HepG2 (cell line): ENCODE measurements around the gene SLC20A1. TPM values are rescaled to one million over a fixed set of nuclear protein-coding genes. Genes with fewer than 3 reads are reported as not detected.

Source experiments
- FOSL1 ChIP-seq: sonication (generic); formaldehyde crosslinking; IDR thresholded peaks from 2 replicates; pipeline ENCODE4 v1.9.0; 2021; ENCODE audit warnings: missing genetic modification reagents, borderline replicate concordance
- KDM5B ChIP-seq: sonication (generic); formaldehyde crosslinking; IDR thresholded peaks from 2 replicates; pipeline ENCODE4 v1.4.0; 2020; ENCODE audit warnings: missing genetic modification reagents, mild to moderate bottlenecking, borderline replicate concordance
- NONO ChIP-seq, 2 experiments: fragments of 450-650 bp in 1 of 2; sonication (generic) in 1 of 2; formaldehyde crosslinking in 1 of 2; IDR thresholded peaks in 1 of 2; conservative IDR thresholded peaks in 1 of 2; 2 replicates each; pipeline versions ENCODE4 v1.6.1 to v1.8.0; 2017 to 2022; ENCODE audit warnings: mild to moderate bottlenecking in 1 of 2, missing genetic modification reagents in 1 of 2, moderate library complexity in 1 of 2
- polyA plus RNA-seq, 8 experiments: library from polyadenylated mRNA; depleted of rRNA in 3 of 8; stranded (reverse) in 7 of 8; unstranded in 1 of 8; fragments of >200 nt; fragmentation: Illumina TruSeq in 4 of 8; extraction: Trizol in 4 of 8; gene quantifications; 2 replicates each; pipeline versions ENCODE4 v1.2.1 to v1.2.3, GENCODE V29; 2011 to 2016; ENCODE audit warnings: low read depth in 4 of 8, missing spikeins in 1 of 8, mixed read lengths in 1 of 8; ENCODE audit not compliant: insufficient read depth in 1 of 8
- total RNA-seq, 5 experiments: library from RNA; depleted of rRNA; stranded (reverse); fragments of >200 nt; fragmentation: Illumina TruSeq; extraction: Trizol; gene quantifications; 2 replicates each; pipeline ENCODE4 v1.2.3, GENCODE V29; 2016; ENCODE audit warnings: low read depth in 1 of 5
- TF ChIP-seq, protein P1 (sequence below): sonication (generic); formaldehyde crosslinking; conservative IDR thresholded peaks from 2 replicates; pipeline ENCODE4 v1.4.0; 2020; ENCODE audit warnings: mild to moderate bottlenecking, missing genetic modification reagents, moderate library complexity
- TF ChIP-seq, protein P2 (sequence below): sonication (generic); formaldehyde crosslinking; IDR thresholded peaks from 2 replicates; pipeline ENCODE4 v1.5.0; 2020; ENCODE audit warnings: mild to moderate bottlenecking, missing genetic modification reagents, moderate library complexity

The SLC20A1 gene
- total and polyA plus RNA-seq, 2 of the 13 experiments (the other 11 are each of a cell fraction or from before 2014, with no cell fraction given) = 54.0 to 85.9 TPM

GRCh38 chr2:112640800-112641675, 4.7 kb upstream of the SLC20A1 start (continued):
- TF ChIP-seq, protein P1, sequence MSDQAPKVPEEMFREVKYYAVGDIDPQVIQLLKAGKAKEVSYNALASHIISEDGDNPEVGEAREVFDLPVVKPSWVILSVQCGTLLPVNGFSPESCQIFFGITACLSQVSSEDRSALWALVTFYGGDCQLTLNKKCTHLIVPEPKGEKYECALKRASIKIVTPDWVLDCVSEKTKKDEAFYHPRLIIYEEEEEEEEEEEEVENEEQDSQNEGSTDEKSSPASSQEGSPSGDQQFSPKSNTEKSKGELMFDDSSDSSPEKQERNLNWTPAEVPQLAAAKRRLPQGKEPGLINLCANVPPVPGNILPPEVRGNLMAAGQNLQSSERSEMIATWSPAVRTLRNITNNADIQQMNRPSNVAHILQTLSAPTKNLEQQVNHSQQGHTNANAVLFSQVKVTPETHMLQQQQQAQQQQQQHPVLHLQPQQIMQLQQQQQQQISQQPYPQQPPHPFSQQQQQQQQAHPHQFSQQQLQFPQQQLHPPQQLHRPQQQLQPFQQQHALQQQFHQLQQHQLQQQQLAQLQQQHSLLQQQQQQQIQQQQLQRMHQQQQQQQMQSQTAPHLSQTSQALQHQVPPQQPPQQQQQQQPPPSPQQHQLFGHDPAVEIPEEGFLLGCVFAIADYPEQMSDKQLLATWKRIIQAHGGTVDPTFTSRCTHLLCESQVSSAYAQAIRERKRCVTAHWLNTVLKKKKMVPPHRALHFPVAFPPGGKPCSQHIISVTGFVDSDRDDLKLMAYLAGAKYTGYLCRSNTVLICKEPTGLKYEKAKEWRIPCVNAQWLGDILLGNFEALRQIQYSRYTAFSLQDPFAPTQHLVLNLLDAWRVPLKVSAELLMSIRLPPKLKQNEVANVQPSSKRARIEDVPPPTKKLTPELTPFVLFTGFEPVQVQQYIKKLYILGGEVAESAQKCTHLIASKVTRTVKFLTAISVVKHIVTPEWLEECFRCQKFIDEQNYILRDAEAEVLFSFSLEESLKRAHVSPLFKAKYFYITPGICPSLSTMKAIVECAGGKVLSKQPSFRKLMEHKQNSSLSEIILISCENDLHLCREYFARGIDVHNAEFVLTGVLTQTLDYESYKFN (CRISPR knock-in tag) = peak; percentile 18; the same call in 1 of the 2 replicates
- TF ChIP-seq KDM5B (CRISPR knock-in tag) (0 out of 2 replicates have a peak, but pooled peaks have one; percentile 32), FOSL1 (peak; percentile 34; the same call in 1 of the 2 replicates), NONO (IDR thresholded peaks at IDR 0.05) (no peak), NONO (CRISPR knock-in tag; conservative IDR thresholded peaks at IDR 0.05) (no peak)
- TF ChIP-seq, protein P2, sequence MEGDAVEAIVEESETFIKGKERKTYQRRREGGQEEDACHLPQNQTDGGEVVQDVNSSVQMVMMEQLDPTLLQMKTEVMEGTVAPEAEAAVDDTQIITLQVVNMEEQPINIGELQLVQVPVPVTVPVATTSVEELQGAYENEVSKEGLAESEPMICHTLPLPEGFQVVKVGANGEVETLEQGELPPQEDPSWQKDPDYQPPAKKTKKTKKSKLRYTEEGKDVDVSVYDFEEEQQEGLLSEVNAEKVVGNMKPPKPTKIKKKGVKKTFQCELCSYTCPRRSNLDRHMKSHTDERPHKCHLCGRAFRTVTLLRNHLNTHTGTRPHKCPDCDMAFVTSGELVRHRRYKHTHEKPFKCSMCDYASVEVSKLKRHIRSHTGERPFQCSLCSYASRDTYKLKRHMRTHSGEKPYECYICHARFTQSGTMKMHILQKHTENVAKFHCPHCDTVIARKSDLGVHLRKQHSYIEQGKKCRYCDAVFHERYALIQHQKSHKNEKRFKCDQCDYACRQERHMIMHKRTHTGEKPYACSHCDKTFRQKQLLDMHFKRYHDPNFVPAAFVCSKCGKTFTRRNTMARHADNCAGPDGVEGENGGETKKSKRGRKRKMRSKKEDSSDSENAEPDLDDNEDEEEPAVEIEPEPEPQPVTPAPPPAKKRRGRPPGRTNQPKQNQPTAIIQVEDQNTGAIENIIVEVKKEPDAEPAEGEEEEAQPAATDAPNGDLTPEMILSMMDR (CRISPR knock-in tag) = no peak
